ENCODE results near the gene MAGOH.
"Not testable (repeated sequence)": the region's sequence is repeated elsewhere in the genome, so short reads cannot be mapped to it uniquely, and the experiment has no call there.

MAGOH gene

DNA sequence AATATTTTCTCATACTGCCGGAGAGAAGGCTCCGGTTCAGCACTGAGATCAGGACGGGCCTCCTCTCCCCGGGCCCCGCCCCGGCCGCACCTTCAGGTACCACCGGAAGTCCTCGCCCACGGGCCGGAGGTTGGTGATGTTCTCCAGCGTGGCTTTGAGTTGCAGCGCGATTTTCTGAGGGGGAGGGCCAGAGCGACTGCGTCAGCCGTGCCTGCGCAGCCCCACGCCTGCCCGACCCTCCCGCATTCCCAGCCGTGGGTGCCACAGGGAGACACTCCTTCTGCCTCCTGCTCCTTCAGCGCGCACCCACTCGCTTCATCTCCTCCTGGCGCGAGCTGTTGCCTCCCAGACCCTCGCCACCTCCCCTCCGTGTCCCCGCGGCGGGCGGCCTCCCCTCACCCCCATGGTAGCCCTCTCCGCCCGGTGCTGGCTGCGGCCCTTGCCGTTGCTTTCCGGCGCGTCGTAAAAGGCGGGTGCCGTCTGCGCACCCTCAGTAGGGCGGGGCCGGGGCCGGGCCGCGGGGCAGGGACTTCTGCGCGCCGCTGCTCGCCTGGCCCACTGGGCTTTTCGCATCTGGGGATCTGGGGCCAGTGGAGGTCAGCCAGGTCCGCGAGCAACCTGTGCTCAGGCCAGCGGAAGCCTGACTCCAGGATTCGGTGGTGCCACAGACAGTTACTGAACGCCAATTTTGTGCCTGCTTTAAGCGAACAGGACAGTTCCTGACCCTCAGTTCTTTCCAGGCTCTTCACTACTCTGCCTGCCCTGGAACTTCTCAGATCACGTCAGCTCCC lies 18.0 kb downstream of the MAGOH start, which contains the start of gene CZIB:
CZIB (minus strand) TSS at position 464 of the 791 bp plus-strand sequence; CDS start at position 405, 59 bp downstream.
- DNase-seq (ENCODE audit: low spot score) = peak; percentile 94

GRCh38 chr1:53219711-53220110 lies 18.6 kb downstream of the MAGOH start:
- DNase-seq (ENCODE audit: low spot score) = no peak

- DNase-seq (ENCODE audit: low spot score) = no peak
These were observed 20.1 kb downstream of the MAGOH start for GRCh38 chr1:53218201-53218600.

DNA sequence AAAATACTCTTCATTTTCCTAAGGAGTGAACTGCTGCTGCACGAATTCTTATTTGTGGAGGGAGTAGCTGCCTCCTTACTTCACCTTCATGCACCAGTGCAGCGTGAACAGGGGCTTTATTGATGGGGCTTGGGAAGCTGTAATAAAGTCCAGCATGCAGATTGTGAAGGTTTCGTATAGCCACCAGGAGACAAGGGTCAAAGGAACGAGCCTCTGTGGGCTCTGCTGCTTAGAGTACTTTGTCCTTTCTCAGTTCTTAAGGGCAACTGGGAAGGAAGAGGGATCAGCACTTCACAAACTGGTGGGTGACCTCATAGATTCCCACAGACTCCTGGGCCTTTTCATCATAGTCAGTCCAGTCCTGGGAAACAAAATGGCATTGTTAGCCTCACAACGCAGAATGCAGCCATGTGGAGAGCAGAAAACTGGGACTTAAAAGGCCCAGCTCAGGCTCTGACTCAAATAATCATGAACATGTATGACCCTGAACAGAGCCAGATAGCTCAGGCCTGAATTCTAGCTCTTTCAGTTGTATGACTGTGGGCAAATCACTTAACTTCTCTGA lies 23.9 kb downstream of the MAGOH start:
- DNase-seq (ENCODE audit: low spot score) = no peak

GRCh38 chr1:53210954-53211353 lies 27.4 kb downstream of the MAGOH start:
- no peak for DNase-seq (ENCODE audit: low spot score)

DNA sequence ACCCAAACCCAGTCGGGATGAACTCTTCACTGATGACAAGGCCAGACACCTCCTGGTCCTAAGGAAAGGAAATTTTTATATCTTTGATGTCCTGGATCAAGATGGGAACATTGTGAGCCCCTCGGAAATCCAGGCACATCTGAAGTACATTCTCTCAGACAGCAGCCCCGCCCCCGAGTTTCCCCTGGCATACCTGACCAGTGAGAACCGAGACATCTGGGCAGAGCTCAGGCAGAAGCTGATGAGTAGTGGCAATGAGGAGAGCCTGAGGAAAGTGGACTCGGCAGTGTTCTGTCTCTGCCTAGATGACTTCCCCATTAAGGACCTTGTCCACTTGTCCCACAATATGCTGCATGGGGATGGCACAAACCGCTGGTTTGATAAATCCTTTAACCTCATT lies 28.0 kb downstream of the MAGOH start:
- no peak for DNase-seq (ENCODE audit: low spot score)

GRCh38 chr1:53207726-53208125 lies 30.6 kb downstream of the MAGOH start:
- DNase-seq (ENCODE audit: low spot score) = no peak

GRCh38 chr1:53206735-53207379 lies 31.5 kb downstream of the MAGOH start:
- no peak for DNase-seq (ENCODE audit: low spot score)

GRCh38 chr1:53206083-53206685 lies 32.1 kb downstream of the MAGOH start:
- DNase-seq (ENCODE audit: low spot score) = not testable (repeated sequence)

GRCh38 chr1:53205496-53205895 lies 32.8 kb downstream of the MAGOH start:
- DNase-seq (ENCODE audit: low spot score) = not testable (repeated sequence)

DNA sequence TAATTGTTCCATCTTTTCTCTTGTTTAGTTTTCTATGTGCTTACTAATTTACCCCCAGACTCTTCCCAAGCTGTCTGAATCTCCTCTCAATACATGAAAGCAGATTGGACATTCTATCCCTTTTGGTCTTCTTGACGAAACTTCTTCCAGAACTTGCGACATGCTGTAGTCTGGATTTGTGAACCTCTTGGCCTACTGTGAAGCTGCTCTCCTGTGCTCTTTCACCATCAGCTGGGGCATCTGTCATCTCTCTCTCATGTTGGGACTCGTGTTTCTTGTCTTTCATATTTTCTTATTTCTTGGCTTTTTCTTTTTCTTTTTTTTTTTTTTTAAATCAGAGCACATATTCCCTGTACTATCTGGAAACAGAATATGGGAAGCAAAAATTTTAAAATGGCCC lies 34.9 kb downstream of the MAGOH start:
- DNase-seq (ENCODE audit: low spot score) = no peak

DNA sequence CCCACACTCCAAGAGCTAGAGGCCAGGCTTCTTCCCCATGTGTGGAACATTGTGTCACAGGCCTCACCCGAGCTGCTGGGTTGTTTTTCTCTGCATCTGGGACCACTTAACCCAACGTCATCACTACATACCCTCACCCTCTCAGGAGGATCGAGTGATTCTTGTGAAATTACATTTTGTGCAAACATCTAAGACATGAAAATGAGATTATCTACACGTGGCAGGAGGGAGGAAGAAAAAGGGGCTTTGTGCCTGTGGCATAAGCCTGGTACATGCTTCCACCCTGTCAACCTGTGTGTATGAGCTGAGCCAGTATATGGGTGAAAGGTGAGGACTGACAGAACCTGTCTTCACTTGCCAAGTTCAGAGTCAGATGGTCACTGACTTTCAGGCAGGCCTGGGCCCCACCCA lies 40.1 kb downstream of the MAGOH start:
- peak; percentile 41 for DNase-seq (ENCODE audit: low spot score)

GRCh38 chr1:53197291-53198200 lies 40.8 kb downstream of the MAGOH start:
- no peak for DNase-seq (ENCODE audit: low spot score)

- DNase-seq (ENCODE audit: low spot score) = peak; percentile 94
These were observed 41.6 kb downstream of the MAGOH start, which contains the start of gene CPT2 for GRCh38 chr1:53196485-53197290. TSS of gene CPT2 (plus strand) at chr1:53196824. CDS start at chr1:53196944, 120 bp downstream.

DNA sequence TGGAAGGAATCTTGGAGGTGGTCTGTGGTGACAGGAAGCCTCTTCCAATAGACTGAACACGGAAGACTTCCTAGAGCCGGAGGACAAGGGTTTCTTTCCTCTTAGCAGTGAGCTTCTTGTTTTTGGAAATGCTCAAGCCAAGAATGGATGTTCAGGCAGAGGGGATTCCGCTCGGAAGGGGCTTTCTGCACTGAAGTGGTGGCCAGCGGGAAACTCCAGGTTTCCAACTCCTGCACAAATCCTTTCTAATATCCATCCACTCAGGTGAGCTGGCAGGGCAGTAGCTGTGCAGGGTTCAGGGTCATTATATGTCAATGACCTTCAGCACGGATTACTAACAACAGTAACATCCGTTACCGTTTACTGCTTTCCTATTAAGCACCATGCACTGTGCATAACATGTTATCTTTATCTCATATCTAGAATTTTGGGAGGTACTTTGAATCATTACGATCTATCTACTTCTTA lies 42.3 kb downstream of the MAGOH start:
- DNase-seq (ENCODE audit: low spot score) = no peak

- no peak for DNase-seq (ENCODE audit: low spot score)
These were observed 42.9 kb downstream of the MAGOH start for GRCh38 chr1:53195246-53196016.

DNA sequence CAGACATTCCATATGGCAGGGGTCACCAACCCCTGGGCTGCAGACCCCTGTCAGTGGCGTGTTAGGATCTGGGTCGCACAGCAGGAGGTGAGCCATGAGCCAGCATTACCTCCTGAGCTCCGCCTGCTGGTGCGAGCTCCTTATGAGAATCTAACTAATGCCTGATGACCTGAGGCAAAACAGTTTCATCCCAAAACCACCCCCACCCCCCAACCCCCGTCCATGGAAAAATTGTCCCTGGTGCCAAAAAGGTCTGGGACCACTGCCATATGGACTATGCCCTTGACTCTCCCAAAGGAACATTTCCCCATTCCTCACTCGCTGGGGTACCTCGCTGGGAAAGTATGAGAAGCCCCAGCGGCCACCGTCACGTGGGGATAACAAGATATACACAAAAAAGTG lies 48.1 kb downstream of the MAGOH start:
- DNase-seq (ENCODE audit: low spot score) = no peak

GRCh38 chr1:53189061-53189460 lies 49.3 kb downstream of the MAGOH start:
- DNase-seq (ENCODE audit: low spot score) = no peak

GRCh38 chr1:53188099-53188498 lies 50.2 kb downstream of the MAGOH start:
- DNase-seq (ENCODE audit: low spot score) = no peak

DNA sequence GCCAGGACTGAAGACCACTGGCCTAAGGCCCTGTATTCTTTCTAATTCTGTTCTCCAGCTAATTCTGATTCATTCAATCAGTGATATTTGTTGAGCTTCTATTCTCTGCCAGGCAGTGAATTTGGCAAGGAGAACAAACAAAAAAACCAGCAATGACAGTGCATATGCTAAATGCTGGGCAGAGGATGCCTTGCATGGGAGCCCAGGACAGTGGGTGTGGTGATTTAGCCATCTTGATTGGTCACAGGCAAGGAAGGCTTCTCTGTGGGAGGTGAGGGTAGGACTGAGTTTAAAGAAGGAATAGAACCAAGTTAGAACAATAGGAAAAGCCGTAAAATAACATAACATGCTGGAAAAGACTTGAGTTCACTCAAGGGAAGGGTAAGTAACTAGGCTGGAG lies 50.9 kb downstream of the MAGOH start:
- DNase-seq (ENCODE audit: low spot score) = no peak

Measured in LoVo (cell line).